SK-N-MC (cell line): ENCODE measurements around the gene VTI1B.
"Not testable (repeated sequence)": the region's sequence is repeated elsewhere in the genome, so short reads cannot be mapped to it uniquely, and the experiment has no call there.

Experiments used
- DNase-seq: peaks from one replicate; pipeline ENCODE4 v3.0.0-alpha.2; 2011; ENCODE audit warnings: low read depth, low spot score
- H3K27ac ChIP-seq: fragments of 200-600 bp; sonication (generic); 2 replicates; pipeline ENCODE4 v1.5.1; 2016; ENCODE audit warnings: mixed run types
- H3K36me3 ChIP-seq: fragments of 200-600 bp; sonication (generic); 2 replicates; pipeline ENCODE4 v1.6.1; 2017; ENCODE audit warnings: antibody characterized with exemption, low read length, mixed read lengths; ENCODE audit not compliant: insufficient read depth
- H3K4me3 ChIP-seq: fragments of 200-600 bp; sonication (generic); 2 replicates; pipeline ENCODE4 v1.5.1; 2016
- H3K9ac ChIP-seq: fragments of 200-600 bp; sonication (generic); 2 replicates; pipeline ENCODE4 v1.8.0; 2017; ENCODE audit warnings: mixed run types, mixed read lengths; ENCODE audit not compliant: insufficient read length
- H3K9me3 ChIP-seq: fragments of 200-600 bp; sonication (generic); 2 replicates; pipeline ENCODE4 v1.6.1; 2017; ENCODE audit warnings: low read depth, mild to moderate bottlenecking, antibody characterized with exemption, low read length, moderate library complexity, mixed read lengths
- EZH2 ChIP-seq: fragments of 200-600 bp; sonication (generic); IDR thresholded peaks from one replicate; pipeline ENCODE4 v1.6.1; 2017; ENCODE audit warnings: antibody characterized with exemption
- FOXP2 ChIP-seq: optimal IDR thresholded peaks from 2 replicates; pipeline ENCODE3; 2011; ENCODE audit warnings: mild to moderate bottlenecking, moderate library complexity; ENCODE audit not compliant: insufficient read depth; ENCODE audit errors: extremely low read length, control extremely low read depth
- POLR2AphosphoS5 ChIP-seq: IDR thresholded peaks from 2 replicates; pipeline ENCODE4 v1.6.1; 2012; ENCODE audit warnings: mild to moderate bottlenecking, low read depth, low read length, borderline replicate concordance

The VTI1B gene

GRCh38 chr14:67705211-67705610 lies 30.8 kb upstream of the VTI1B start:
- Histone ChIP-seq H3K9ac (no peak overlapping the region), H3K27ac (no peak overlapping the region), H3K4me3 (no peak overlapping the region), H3K9me3 (no peaks in the 10 kb centered on the region), H3K36me3 (no peaks in the 10 kb centered on the region)
- DNase-seq, result no peak
- TF ChIP-seq POLR2AphosphoS5 (no peak), FOXP2 (no peak), EZH2 (no peak)

DNA sequence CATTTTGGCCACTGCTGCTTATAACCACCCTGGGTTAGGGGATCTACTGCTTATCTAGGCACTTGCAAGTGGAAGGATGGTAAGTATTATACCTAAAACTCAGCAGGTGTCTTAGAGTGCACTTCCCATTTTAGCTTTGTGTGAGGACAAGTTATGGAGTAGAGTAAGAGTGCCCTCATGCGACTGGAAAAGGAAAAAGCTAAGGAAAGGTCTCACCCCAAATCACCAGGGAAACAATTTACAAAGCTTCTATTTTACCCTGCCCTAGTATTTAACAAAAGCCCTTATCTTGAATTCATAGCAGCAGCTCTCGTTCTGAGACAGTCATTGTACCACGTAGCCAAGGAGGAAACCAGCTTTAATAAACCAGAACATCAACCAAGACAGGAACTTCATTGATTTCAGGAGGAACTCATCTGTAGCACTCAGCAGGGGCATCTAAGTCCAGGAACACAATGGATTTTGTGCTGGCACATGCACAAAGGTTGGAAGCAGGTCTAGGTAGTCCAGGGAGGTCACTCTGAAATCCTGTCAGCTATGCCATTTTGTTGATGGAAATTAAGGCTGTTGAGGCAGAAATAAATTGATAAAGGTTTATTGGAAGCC lies 30.2 kb upstream of the VTI1B start:
- no peak overlapping the region for H3K4me3 ChIP-seq
- H3K9me3 ChIP-seq, result no peaks in the 10 kb centered on the region
- H3K27ac ChIP-seq, result no peak overlapping the region
- TF ChIP-seq EZH2, result no peak
- TF ChIP-seq FOXP2, result no peak
- no peak for TF ChIP-seq POLR2AphosphoS5
- peak; percentile 40 for DNase-seq
- no peak overlapping the region for H3K9ac ChIP-seq
- no peaks in the 10 kb centered on the region for H3K36me3 ChIP-seq

DNA sequence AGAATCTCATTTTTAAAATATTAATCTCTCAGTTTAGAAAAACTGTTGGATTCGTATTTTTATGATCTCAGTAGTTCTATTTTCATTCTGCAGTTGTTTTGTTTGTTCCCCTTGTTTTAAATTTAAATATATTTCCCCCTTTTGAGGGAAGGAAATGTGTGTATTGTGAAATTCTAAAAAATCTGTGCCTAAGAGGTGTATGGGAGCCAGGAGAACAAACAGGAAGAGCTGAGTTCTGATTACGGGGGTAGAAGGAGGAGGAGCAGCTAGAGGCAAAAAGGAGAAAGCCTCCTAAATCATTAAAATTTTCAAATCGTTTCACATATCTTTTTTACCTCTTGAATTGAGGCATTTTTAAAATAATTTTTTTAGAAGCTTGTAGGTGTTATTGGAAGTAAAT lies 29.6 kb upstream of the VTI1B start:
- no peaks in the 10 kb centered on the region for H3K9me3 ChIP-seq
- no peak overlapping the region for H3K9ac ChIP-seq
- H3K36me3 ChIP-seq, result no peaks in the 10 kb centered on the region
- no peak overlapping the region for H3K4me3 ChIP-seq
- no peak overlapping the region for H3K27ac ChIP-seq
- DNase-seq, result no peak
- TF ChIP-seq FOXP2, result no peak
- TF ChIP-seq EZH2, result no peak
- TF ChIP-seq POLR2AphosphoS5, result no peak

GRCh38 chr14:67701492-67701891 lies 27.1 kb upstream of the VTI1B start, which contains the start of gene RDH12:
Gene RDH12, plus strand, starts transcription at chr14:67701886. Its CDS starts 20,757 bp downstream, at chr14:67722643.
- not testable (repeated sequence) for H3K4me3 ChIP-seq, DNase-seq, H3K9ac ChIP-seq, H3K9me3 ChIP-seq, H3K27ac ChIP-seq, H3K36me3 ChIP-seq

DNA sequence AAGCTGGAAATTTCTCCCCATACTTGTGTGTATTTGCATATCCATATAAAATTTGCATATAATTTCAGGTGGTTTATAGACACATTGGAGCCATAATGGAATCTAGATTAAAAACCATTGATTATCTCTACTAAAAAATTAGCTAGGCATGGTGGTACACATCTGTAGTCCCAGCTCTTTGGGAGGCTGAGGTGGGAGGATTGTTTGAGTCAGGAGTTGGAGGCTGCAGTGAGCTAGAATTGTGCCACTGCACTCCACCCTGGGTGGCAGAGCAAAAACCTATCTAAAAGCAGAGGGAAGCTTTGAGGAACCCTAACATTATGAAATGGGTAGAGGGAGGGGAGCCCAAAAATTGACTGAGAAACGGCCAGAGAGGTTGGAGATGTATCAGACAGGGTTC lies 23.7 kb upstream of the VTI1B start:
- TF ChIP-seq POLR2AphosphoS5, result no peak
- Histone ChIP-seq H3K4me3 (no peak overlapping the region), H3K27ac (no peak overlapping the region), H3K9me3 (no peaks in the 10 kb centered on the region), H3K36me3 (no peaks in the 10 kb centered on the region), H3K9ac (no peak overlapping the region)
- no peak for DNase-seq

- DNase-seq, result no peak
- Histone ChIP-seq H3K4me3 (no peak overlapping the region), H3K9me3 (no peaks in the 10 kb centered on the region), H3K36me3 (peaks cover 11% of the 10 kb centered on the region), H3K27ac (no peak overlapping the region), H3K9ac (no peak overlapping the region)
- TF ChIP-seq EZH2, result no peak
- TF ChIP-seq FOXP2, result no peak
- TF ChIP-seq POLR2AphosphoS5, result no peak
These were observed 22.6 kb upstream of the VTI1B start for GRCh38 chr14:67697006-67697405.

GRCh38 chr14:67695394-67695949 lies 21.0 kb upstream of the VTI1B start, which contains the start of gene RDH11:
Gene RDH11, minus strand, starts transcription at chr14:67695764. Its CDS starts 61 bp downstream, at chr14:67695703.
- Histone ChIP-seq H3K36me3 (peaks cover 26% of the 10 kb centered on the region), H3K27ac (peak within 1 kb of the TSS; percentile 38; the same call in 1 of the 2 replicates), H3K4me3 (peak within 1 kb of the TSS; percentile 94), H3K9me3 (no peaks in the 10 kb centered on the region), H3K9ac (peak within 1 kb of the TSS; percentile 79)
- TF ChIP-seq POLR2AphosphoS5 (peak; percentile 95), FOXP2 (no peak), EZH2 (no peak)
- DNase-seq, result peak; percentile 78

GRCh38 chr14:67694791-67695393 lies 20.5 kb upstream of the VTI1B start:
- TF ChIP-seq EZH2 (no peak), POLR2AphosphoS5 (peak; percentile 39)
- Histone ChIP-seq H3K9ac (peak overlapping the region; percentile 79), H3K27ac (peak overlapping the region; percentile 38; the same call in 1 of the 2 replicates), H3K36me3 (peaks cover 32% of the 10 kb centered on the region), H3K9me3 (no peaks in the 10 kb centered on the region), H3K4me3 (peak overlapping the region; percentile 94)
- no peak for DNase-seq

DNA sequence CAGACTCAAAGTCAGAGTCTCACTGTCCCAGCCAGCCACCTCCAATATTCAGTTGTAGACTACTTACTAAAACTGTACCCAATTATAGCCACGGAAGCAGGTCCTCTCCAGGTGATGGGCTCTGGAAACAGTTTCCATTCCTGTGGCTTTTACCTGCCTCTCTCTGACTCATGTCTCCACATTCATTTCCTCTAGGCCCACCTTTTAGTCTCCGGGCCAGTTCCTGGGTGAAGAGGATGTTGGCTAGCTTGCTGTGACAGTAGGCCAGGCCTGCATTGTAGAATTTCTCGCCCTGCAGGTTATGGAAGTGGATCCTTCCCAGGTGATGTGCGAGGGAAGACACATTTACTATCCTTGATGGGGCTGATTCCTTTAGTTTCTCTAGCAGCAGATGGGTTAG lies 15.6 kb upstream of the VTI1B start:
- no peak for DNase-seq
- no peak overlapping the region for H3K27ac ChIP-seq
- H3K9me3 ChIP-seq, result no peaks in the 10 kb centered on the region
- no peak for TF ChIP-seq POLR2AphosphoS5
- TF ChIP-seq FOXP2, result no peak
- TF ChIP-seq EZH2, result no peak
- H3K4me3 ChIP-seq, result no peak overlapping the region
- H3K36me3 ChIP-seq, result peaks cover 78% of the 10 kb centered on the region
- no peak overlapping the region for H3K9ac ChIP-seq
